Keratinocyte (primary cell): Measurements from ENCODE around the gene C1orf87. TPM values are rescaled to one million over a fixed set of nuclear protein-coding genes. Genes with fewer than 3 reads are reported as not detected.

Source experiments
- DNase-seq: peaks from one replicate; pipeline ENCODE4 v3.0.0-alpha.2; 2011; ENCODE audit warnings: low read depth, missing footprints, low spot score
- FAIRE-seq: peaks from 2 replicates; lab custom pipeline; 2011; peaks lifted over from hg19 to GRCh38; lab: Jason Lieb, UNC
- H2AFZ ChIP-seq: 2 replicates; pipeline ENCODE4 v1.6.0; 2012; ENCODE audit warnings: low read length, control low read depth, inconsistent platforms; ENCODE audit not compliant: control insufficient read depth
- H3K27ac ChIP-seq: 2 replicates; pipeline ENCODE4 v1.5.1; 2011; ENCODE audit warnings: low read length; ENCODE audit not compliant: control insufficient read depth, insufficient read depth
- H3K27me3 ChIP-seq: 3 replicates; pipeline ENCODE4 v1.6.0; 2011; ENCODE audit warnings: low read length; ENCODE audit not compliant: control insufficient read depth, insufficient read depth; ENCODE audit errors: extremely low read depth
- H3K36me3 ChIP-seq, 2 experiments: 2 replicates in 1 of 2; 3 replicates in 1 of 2; pipeline ENCODE4 v1.5.1; 2011; ENCODE audit warnings: low read length in 2 of 2, mild to moderate bottlenecking in 1 of 2; ENCODE audit not compliant: control insufficient read depth in 2 of 2, insufficient read depth in 2 of 2; ENCODE audit errors: extremely low read depth in 1 of 2
- H3K4me1 ChIP-seq: 3 replicates; pipeline ENCODE4 v1.5.1; 2011; ENCODE audit warnings: low read length; ENCODE audit not compliant: control insufficient read depth, insufficient read depth; ENCODE audit errors: extremely low read depth
- H3K4me2 ChIP-seq: 3 replicates; pipeline ENCODE4 v1.6.0; 2011; ENCODE audit warnings: low read depth, low read length; ENCODE audit not compliant: control insufficient read depth, insufficient read depth; ENCODE audit errors: extremely low read depth
- H3K4me3 ChIP-seq, 3 experiments: fragments of 200-600 bp in 1 of 3; sonication (generic) in 1 of 3; 2 replicates in 2 of 3; 3 replicates in 1 of 3; pipeline ENCODE4 v1.5.1; 2011 to 2016; ENCODE audit warnings: low read length in 3 of 3, mild to moderate bottlenecking in 3 of 3, control low read depth in 2 of 3, inconsistent platforms in 1 of 3, low read depth in 1 of 3, mixed read lengths in 1 of 3, mixed run types in 1 of 3, moderate library complexity in 1 of 3; ENCODE audit not compliant: control insufficient read depth in 2 of 3, insufficient read depth in 2 of 3; ENCODE audit errors: extremely low read depth in 1 of 3
- H3K79me2 ChIP-seq: 2 replicates; pipeline ENCODE4 v1.6.0; 2012; ENCODE audit warnings: low read length; ENCODE audit not compliant: control insufficient read depth, insufficient read depth
- H3K9ac ChIP-seq: 3 replicates; pipeline ENCODE4 v1.6.0; 2011; ENCODE audit warnings: low read length; ENCODE audit not compliant: control insufficient read depth, insufficient read depth; ENCODE audit errors: extremely low read depth
- H3K9me1 ChIP-seq: 3 replicates; pipeline ENCODE4 v1.6.0; 2011; ENCODE audit warnings: low read length; ENCODE audit not compliant: control insufficient read depth, insufficient read depth; ENCODE audit errors: extremely low read depth
- H3K9me3 ChIP-seq: 2 replicates; pipeline ENCODE4 v1.5.1; 2012; ENCODE audit warnings: low read depth, low read length; ENCODE audit not compliant: control insufficient read depth
- H4K20me1 ChIP-seq: 3 replicates; pipeline ENCODE4 v1.6.0; 2011; ENCODE audit warnings: low read length; ENCODE audit not compliant: control insufficient read depth, insufficient read depth; ENCODE audit errors: extremely low read depth
- EZH2 ChIP-seq: IDR thresholded peaks from one replicate; pipeline ENCODE4 v1.6.1; 2012; ENCODE audit warnings: inconsistent platforms, mild to moderate bottlenecking, low read length, moderate library complexity
- dilution Hi-C: fragments of 300-500 bp; cut with MboI; formaldehyde crosslinking; loops from one replicate; pipeline ENCODE4 v1.7.0; 2020; ENCODE audit warnings: low sequenced_read_pairs; ENCODE audit not compliant: extremely low pct_ligation_motif_present
- polyA plus RNA-seq, 5 experiments: library from polyadenylated mRNA; depleted of rRNA in 3 of 5; stranded (reverse) in 3 of 5; stranded (forward) in 1 of 5; unstranded in 1 of 5; fragments of >200 nt; gene quantifications; 1 replicate in 1 of 5; 2 replicates in 3 of 5; 3 replicates in 1 of 5; pipeline versions ENCODE4 v1.2.1 to v1.2.3, GENCODE V29; 2011 to 2012; ENCODE audit warnings: missing spikeins in 2 of 5, low read depth in 1 of 5, low replicate concordance in 1 of 5
- TF ChIP-seq, protein P1 (sequence below), 3 experiments: IDR thresholded peaks in 1 of 3; conservative IDR thresholded peaks in 1 of 3; optimal IDR thresholded peaks in 1 of 3; 2 replicates in 2 of 3; 3 replicates in 1 of 3; pipeline versions ENCODE3 to v1.5.1; 2011; ENCODE audit warnings: low read length in 3 of 3, mild to moderate bottlenecking in 3 of 3, moderate library complexity in 2 of 3, control low read depth in 1 of 3, inconsistent platforms in 1 of 3; ENCODE audit not compliant: insufficient read depth in 2 of 3; ENCODE audit errors: extremely low read depth in 1 of 3

The C1orf87 gene
- polyA plus RNA-seq, 1 donor (not counting 4 experiments of a cell fraction or from before 2014, with no cell fraction given), result not detected

GRCh38 chr1:60054374-60054773 lies 19.2 kb downstream of the C1orf87 start:
- H2AFZ ChIP-seq, result no peak overlapping the region

GRCh38 chr1:60052601-60053000 lies 21.0 kb downstream of the C1orf87 start:
- Histone ChIP-seq H3K27me3 (no peaks in the 10 kb centered on the region), H3K36me3 (no peaks in the 10 kb centered on the region), H3K4me1 (no peaks in the 10 kb centered on the region), H3K9me3 (no peaks in the 10 kb centered on the region), H3K27ac (no peak overlapping the region), H4K20me1 (no peaks in the 10 kb centered on the region), H3K9me1 (no peaks in the 10 kb centered on the region), H3K9ac (no peak overlapping the region), H3K79me2 (no peaks in the 10 kb centered on the region), H3K4me3 (no peak overlapping the region), H2AFZ (no peak overlapping the region), H3K4me2 (no peak overlapping the region)
- no peak for FAIRE-seq
- no peak for TF ChIP-seq EZH2
- TF ChIP-seq, protein P1, sequence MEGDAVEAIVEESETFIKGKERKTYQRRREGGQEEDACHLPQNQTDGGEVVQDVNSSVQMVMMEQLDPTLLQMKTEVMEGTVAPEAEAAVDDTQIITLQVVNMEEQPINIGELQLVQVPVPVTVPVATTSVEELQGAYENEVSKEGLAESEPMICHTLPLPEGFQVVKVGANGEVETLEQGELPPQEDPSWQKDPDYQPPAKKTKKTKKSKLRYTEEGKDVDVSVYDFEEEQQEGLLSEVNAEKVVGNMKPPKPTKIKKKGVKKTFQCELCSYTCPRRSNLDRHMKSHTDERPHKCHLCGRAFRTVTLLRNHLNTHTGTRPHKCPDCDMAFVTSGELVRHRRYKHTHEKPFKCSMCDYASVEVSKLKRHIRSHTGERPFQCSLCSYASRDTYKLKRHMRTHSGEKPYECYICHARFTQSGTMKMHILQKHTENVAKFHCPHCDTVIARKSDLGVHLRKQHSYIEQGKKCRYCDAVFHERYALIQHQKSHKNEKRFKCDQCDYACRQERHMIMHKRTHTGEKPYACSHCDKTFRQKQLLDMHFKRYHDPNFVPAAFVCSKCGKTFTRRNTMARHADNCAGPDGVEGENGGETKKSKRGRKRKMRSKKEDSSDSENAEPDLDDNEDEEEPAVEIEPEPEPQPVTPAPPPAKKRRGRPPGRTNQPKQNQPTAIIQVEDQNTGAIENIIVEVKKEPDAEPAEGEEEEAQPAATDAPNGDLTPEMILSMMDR (optimal IDR thresholded peaks at IDR 0.05 in 1 of 3, IDR thresholded peaks at IDR 0.05 in 1 of 3, conservative IDR thresholded peaks at IDR 0.05 in 1 of 3; ENCODE audit: extremely low read depth in 1 of 3, insufficient read depth in 2 of 3, low read length in 3 of 3), result no peak
- dilution Hi-C loops, result no loop called here
- DNase-seq, result no peak

More at GRCh38 chr1:60054374-60054773, 19.2 kb downstream of the C1orf87 start:
- H3K36me3 ChIP-seq, result no peaks in the 10 kb centered on the region
- H3K9me1 ChIP-seq, result no peaks in the 10 kb centered on the region
- no peak overlapping the region for H3K4me2 ChIP-seq
- dilution Hi-C loops, result no loop called here
- DNase-seq, result no peak
- no peak for FAIRE-seq
- TF ChIP-seq, protein P1 (optimal IDR thresholded peaks at IDR 0.05 in 1 of 3, IDR thresholded peaks at IDR 0.05 in 1 of 3, conservative IDR thresholded peaks at IDR 0.05 in 1 of 3; ENCODE audit: extremely low read depth in 1 of 3, insufficient read depth in 2 of 3, low read length in 3 of 3), result no peak
- TF ChIP-seq EZH2, result no peak
- H3K9ac ChIP-seq, result no peak overlapping the region
- H3K79me2 ChIP-seq, result no peaks in the 10 kb centered on the region
- no peak overlapping the region for H3K4me3 ChIP-seq
- no peaks in the 10 kb centered on the region for H3K4me1 ChIP-seq
- no peaks in the 10 kb centered on the region for H4K20me1 ChIP-seq
- H3K27ac ChIP-seq, result no peak overlapping the region
- no peaks in the 10 kb centered on the region for H3K9me3 ChIP-seq
- no peaks in the 10 kb centered on the region for H3K27me3 ChIP-seq
